Measurements from ENCODE around the gene GLCCI1.

DNA sequence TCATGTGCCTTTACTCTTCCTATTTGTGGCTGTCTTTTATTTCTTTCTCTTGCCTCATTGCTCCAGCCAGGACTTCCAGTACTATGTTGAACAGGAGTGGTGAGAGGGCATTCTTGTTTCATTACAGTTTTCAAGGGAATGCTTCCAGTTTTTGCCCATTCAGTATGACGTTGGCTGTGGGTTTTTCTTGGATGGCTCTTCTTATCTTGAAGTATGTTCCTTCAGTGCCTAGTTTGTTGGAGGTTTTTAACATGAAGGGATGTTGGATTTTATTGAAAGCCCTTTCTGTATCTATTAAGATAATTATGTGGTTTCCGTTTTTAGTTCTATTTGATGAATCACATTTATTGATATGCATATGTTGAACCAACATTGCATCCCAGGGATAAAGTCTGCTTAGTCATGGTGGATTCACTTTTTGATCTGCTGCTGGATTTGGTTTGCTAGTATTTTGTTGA lies 96.8 kb downstream of the GLCCI1 start:
- TF ChIP-seq, protein P1, sequence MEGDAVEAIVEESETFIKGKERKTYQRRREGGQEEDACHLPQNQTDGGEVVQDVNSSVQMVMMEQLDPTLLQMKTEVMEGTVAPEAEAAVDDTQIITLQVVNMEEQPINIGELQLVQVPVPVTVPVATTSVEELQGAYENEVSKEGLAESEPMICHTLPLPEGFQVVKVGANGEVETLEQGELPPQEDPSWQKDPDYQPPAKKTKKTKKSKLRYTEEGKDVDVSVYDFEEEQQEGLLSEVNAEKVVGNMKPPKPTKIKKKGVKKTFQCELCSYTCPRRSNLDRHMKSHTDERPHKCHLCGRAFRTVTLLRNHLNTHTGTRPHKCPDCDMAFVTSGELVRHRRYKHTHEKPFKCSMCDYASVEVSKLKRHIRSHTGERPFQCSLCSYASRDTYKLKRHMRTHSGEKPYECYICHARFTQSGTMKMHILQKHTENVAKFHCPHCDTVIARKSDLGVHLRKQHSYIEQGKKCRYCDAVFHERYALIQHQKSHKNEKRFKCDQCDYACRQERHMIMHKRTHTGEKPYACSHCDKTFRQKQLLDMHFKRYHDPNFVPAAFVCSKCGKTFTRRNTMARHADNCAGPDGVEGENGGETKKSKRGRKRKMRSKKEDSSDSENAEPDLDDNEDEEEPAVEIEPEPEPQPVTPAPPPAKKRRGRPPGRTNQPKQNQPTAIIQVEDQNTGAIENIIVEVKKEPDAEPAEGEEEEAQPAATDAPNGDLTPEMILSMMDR (IDR thresholded peaks at IDR 0.05), result no peak
- TF ChIP-seq POLR2A (IDR thresholded peaks at IDR 0.05), result no peak
- TF ChIP-seq POLR2AphosphoS5 (IDR thresholded peaks at IDR 0.05), result no peak
- no peak for TF ChIP-seq EP300 (IDR thresholded peaks at IDR 0.05; ENCODE audit: low read depth)

All from transverse colon (tissue), 4 donors.